HEK293 (cell line): ENCODE data around the gene LRP6.
A peak's percentile ranks its signal among the peaks of the same experiment; 100 is the strongest.
"Not testable (repeated sequence)": the region's sequence is repeated elsewhere in the genome, so short reads cannot be mapped to it uniquely, and the experiment has no call there.

Experiments used
- CTCF ChIA-PET: fragments of 350-600 bp; formaldehyde crosslinking; extraction: SDS; loops from one replicate; lab custom pipeline; 2021; ENCODE audit warnings: antibody characterized with exemption; lab: Yijun Ruan, JAX
- POLR2A ChIA-PET: fragments of 300-600 bp; formaldehyde crosslinking; extraction: SDS; loops from one replicate; lab custom pipeline; 2020; ENCODE audit warnings: antibody characterized with exemption, inconsistent platforms; lab: Yijun Ruan, JAX
- H3K27ac ChIP-seq: fragments of 200-500 bp; sonication (Bioruptor generic); 2 replicates; pipeline ENCODE4 v1.5.1; 2014; ENCODE audit warnings: low read depth, low read length, control low read depth, inconsistent platforms; ENCODE audit errors: extremely low read depth
- H3K36me3 ChIP-seq, 2 experiments: fragments of 200-500 bp in 1 of 2; sonication (Bioruptor generic) in 1 of 2; 1 replicate in 1 of 2; 2 replicates in 1 of 2; pipeline ENCODE4 v1.5.1; 2014 to 2017; ENCODE audit warnings: inconsistent platforms in 2 of 2, low read length in 2 of 2; ENCODE audit not compliant: control insufficient read depth in 2 of 2, insufficient read depth in 1 of 2
- H3K4me1 ChIP-seq: fragments of 200-500 bp; sonication (Bioruptor generic); 2 replicates; pipeline ENCODE4 v1.5.1; 2014; ENCODE audit warnings: mild to moderate bottlenecking, low read length, inconsistent platforms; ENCODE audit not compliant: control insufficient read depth, insufficient read depth
- H3K4me3 ChIP-seq: 2 replicates; pipeline ENCODE4 v1.5.1; 2011; ENCODE audit warnings: low read depth, mild to moderate bottlenecking, control low read depth, low read length, moderate library complexity
- H3K9me3 ChIP-seq: fragments of 200-500 bp; sonication (Bioruptor generic); 2 replicates; pipeline ENCODE4 v1.5.1; 2014; ENCODE audit warnings: low read depth, low read length, inconsistent platforms; ENCODE audit not compliant: control insufficient read depth, insufficient read depth
- CTCF ChIP-seq: fragments of 450-650 bp; formaldehyde crosslinking; IDR thresholded peaks from 2 replicates; pipeline ENCODE4 v1.5.1; 2016; ENCODE audit warnings: missing biosample characterization, missing genetic modification characterization
- OVOL3 ChIP-seq: fragments of 450-650 bp; formaldehyde crosslinking; IDR thresholded peaks from 2 replicates; pipeline ENCODE4 v1.5.1; 2016; ENCODE audit warnings: missing biosample characterization, missing genetic modification characterization
- PRDM1 ChIP-seq: fragments of 450-650 bp; formaldehyde crosslinking; IDR thresholded peaks from 2 replicates; pipeline ENCODE4; 2016; ENCODE audit warnings: missing biosample characterization, missing genetic modification characterization
- ZNF140 ChIP-seq: fragments of 450-650 bp; formaldehyde crosslinking; IDR thresholded peaks from 2 replicates; pipeline ENCODE4 v1.5.1; 2016; ENCODE audit warnings: missing biosample characterization, missing genetic modification characterization
- ZNF146 ChIP-seq: fragments of 450-650 bp; formaldehyde crosslinking; IDR thresholded peaks from 2 replicates; pipeline ENCODE4 v1.5.1; 2016; ENCODE audit warnings: missing biosample characterization, missing genetic modification characterization
- ZNF16 ChIP-seq: fragments of 450-650 bp; formaldehyde crosslinking; IDR thresholded peaks from 2 replicates; pipeline ENCODE4 v1.5.1; 2016; ENCODE audit warnings: low read depth, missing biosample characterization, missing genetic modification characterization
- ZNF19 ChIP-seq: fragments of 450-650 bp; formaldehyde crosslinking; IDR thresholded peaks from 2 replicates; pipeline ENCODE4; 2016; ENCODE audit warnings: missing biosample characterization, missing genetic modification characterization, low read depth
- ZNF292 ChIP-seq: fragments of 450-650 bp; formaldehyde crosslinking; IDR thresholded peaks from 2 replicates; pipeline ENCODE4 v1.5.1; 2016; ENCODE audit warnings: low read depth, missing biosample characterization, missing genetic modification characterization, borderline replicate concordance
- ZNF341 ChIP-seq: fragments of 450-650 bp; formaldehyde crosslinking; IDR thresholded peaks from 2 replicates; pipeline ENCODE4; 2016; ENCODE audit warnings: low read depth, missing biosample characterization, missing genetic modification characterization
- ZNF366 ChIP-seq: fragments of 450-650 bp; formaldehyde crosslinking; conservative IDR thresholded peaks from 2 replicates; pipeline ENCODE4 v1.5.1; 2016; ENCODE audit warnings: missing biosample characterization, missing genetic modification characterization
- ZNF48 ChIP-seq: fragments of 450-650 bp; formaldehyde crosslinking; IDR thresholded peaks from 2 replicates; pipeline ENCODE4 v1.5.1; 2016; ENCODE audit warnings: missing biosample characterization, missing genetic modification characterization
- ZNF621 ChIP-seq: fragments of 450-650 bp; formaldehyde crosslinking; IDR thresholded peaks from 2 replicates; pipeline ENCODE4 v1.5.1; 2017; ENCODE audit warnings: missing biosample characterization, missing genetic modification characterization
- ZNF623 ChIP-seq: fragments of 450-650 bp; formaldehyde crosslinking; IDR thresholded peaks from 2 replicates; pipeline ENCODE4 v1.5.1; 2016; ENCODE audit warnings: missing biosample characterization, missing genetic modification characterization
- ZNF777 ChIP-seq: fragments of 450-650 bp; formaldehyde crosslinking; IDR thresholded peaks from 2 replicates; pipeline ENCODE4 v1.5.1; 2017; ENCODE audit warnings: missing biosample characterization, missing genetic modification characterization, borderline replicate concordance
- TF ChIP-seq, protein P1 (sequence below): fragments of 450-650 bp; formaldehyde crosslinking; IDR thresholded peaks from 2 replicates; pipeline ENCODE4 v1.5.1; 2016; ENCODE audit warnings: missing biosample characterization, missing genetic modification characterization
- TF ChIP-seq, protein P2 (sequence below): fragments of 450-650 bp; formaldehyde crosslinking; IDR thresholded peaks from 2 replicates; pipeline ENCODE4 v1.5.0; 2017; ENCODE audit warnings: missing biosample characterization, missing genetic modification characterization, borderline replicate concordance
- TF ChIP-seq, protein P3 (sequence below): fragments of 450-650 bp; formaldehyde crosslinking; IDR thresholded peaks from 2 replicates; pipeline ENCODE4 v1.5.1; 2016; ENCODE audit warnings: missing biosample characterization, missing genetic modification characterization
- TF ChIP-seq, protein P4 (sequence below): fragments of 450-650 bp; formaldehyde crosslinking; IDR thresholded peaks from 2 replicates; pipeline ENCODE4 v1.5.1; 2017; ENCODE audit warnings: missing biosample characterization, missing genetic modification characterization
- TF ChIP-seq, protein P5 (sequence below): fragments of 450-650 bp; formaldehyde crosslinking; IDR thresholded peaks from 2 replicates; pipeline ENCODE4 v1.5.1; 2017; ENCODE audit warnings: missing biosample characterization, missing genetic modification characterization

LRP6 gene

GRCh38 chr12:12144531-12144930 is 122.3 kb downstream of the LRP6 start:
- H3K27ac ChIP-seq, H3K9me3 ChIP-seq, H3K4me1 ChIP-seq, CTCF ChIA-PET, H3K4me3 ChIP-seq, POLR2A ChIA-PET: not testable (repeated sequence)
- TF ChIP-seq ZNF146 (tag by site-specific recombination): peak; percentile 94
- TF ChIP-seq, protein P1, sequence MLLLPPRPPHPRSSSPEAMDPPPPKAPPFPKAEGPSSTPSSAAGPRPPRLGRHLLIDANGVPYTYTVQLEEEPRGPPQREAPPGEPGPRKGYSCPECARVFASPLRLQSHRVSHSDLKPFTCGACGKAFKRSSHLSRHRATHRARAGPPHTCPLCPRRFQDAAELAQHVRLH (tag by site-specific recombination): peak; percentile 40; the same call in 1 of the 2 replicates
- H3K36me3 ChIP-seq: peaks cover 29 to 33% of the 10 kb centered on the region in 2 experiments

GRCh38 chr12:12141000-12141399 is 125.8 kb downstream of the LRP6 start:
- no peaks in the 10 kb centered on the region for H3K4me1 ChIP-seq
- POLR2A ChIA-PET: no interaction called here
- TF ChIP-seq, protein P2, sequence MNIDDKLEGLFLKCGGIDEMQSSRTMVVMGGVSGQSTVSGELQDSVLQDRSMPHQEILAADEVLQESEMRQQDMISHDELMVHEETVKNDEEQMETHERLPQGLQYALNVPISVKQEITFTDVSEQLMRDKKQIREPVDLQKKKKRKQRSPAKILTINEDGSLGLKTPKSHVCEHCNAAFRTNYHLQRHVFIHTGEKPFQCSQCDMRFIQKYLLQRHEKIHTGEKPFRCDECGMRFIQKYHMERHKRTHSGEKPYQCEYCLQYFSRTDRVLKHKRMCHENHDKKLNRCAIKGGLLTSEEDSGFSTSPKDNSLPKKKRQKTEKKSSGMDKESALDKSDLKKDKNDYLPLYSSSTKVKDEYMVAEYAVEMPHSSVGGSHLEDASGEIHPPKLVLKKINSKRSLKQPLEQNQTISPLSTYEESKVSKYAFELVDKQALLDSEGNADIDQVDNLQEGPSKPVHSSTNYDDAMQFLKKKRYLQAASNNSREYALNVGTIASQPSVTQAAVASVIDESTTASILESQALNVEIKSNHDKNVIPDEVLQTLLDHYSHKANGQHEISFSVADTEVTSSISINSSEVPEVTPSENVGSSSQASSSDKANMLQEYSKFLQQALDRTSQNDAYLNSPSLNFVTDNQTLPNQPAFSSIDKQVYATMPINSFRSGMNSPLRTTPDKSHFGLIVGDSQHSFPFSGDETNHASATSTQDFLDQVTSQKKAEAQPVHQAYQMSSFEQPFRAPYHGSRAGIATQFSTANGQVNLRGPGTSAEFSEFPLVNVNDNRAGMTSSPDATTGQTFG (tag by site-specific recombination): no peak
- peak; percentile 37; the same call in 1 of the 2 replicates for TF ChIP-seq ZNF366 (tag by site-specific recombination)
- TF ChIP-seq PRDM1 (tag by site-specific recombination): peak; percentile 98
- TF ChIP-seq, all 188 proteins: peak for 2
- Histone ChIP-seq H3K27ac (no peak overlapping the region), H3K9me3 (no peaks in the 10 kb centered on the region), H3K36me3 (peaks cover 7 to 27% of the 10 kb centered on the region in 2 experiments), H3K4me3 (no peak overlapping the region)
- CTCF ChIA-PET: interaction anchor here (0.6 to 0.7 kb wide), 2 partner anchors 141 to 529 kb away, joined by 3 to 4 read pairs; no protein-coding TSS in a partner anchor

- Histone ChIP-seq H3K4me3 (no peak overlapping the region), H3K4me1 (no peaks in the 10 kb centered on the region), H3K36me3 (peaks cover 12 to 24% of the 10 kb centered on the region in 2 experiments), H3K9me3 (no peaks in the 10 kb centered on the region), H3K27ac (no peak overlapping the region)
- CTCF ChIA-PET: interaction anchor here (0.6 to 0.7 kb wide), 3 partner anchors 42 to 602 kb away, joined by 3 to 6 read pairs (median 3); no protein-coding TSS in a partner anchor
- POLR2A ChIA-PET: no interaction called here
- TF ChIP-seq ZNF777: no peak
- TF ChIP-seq, protein P3, sequence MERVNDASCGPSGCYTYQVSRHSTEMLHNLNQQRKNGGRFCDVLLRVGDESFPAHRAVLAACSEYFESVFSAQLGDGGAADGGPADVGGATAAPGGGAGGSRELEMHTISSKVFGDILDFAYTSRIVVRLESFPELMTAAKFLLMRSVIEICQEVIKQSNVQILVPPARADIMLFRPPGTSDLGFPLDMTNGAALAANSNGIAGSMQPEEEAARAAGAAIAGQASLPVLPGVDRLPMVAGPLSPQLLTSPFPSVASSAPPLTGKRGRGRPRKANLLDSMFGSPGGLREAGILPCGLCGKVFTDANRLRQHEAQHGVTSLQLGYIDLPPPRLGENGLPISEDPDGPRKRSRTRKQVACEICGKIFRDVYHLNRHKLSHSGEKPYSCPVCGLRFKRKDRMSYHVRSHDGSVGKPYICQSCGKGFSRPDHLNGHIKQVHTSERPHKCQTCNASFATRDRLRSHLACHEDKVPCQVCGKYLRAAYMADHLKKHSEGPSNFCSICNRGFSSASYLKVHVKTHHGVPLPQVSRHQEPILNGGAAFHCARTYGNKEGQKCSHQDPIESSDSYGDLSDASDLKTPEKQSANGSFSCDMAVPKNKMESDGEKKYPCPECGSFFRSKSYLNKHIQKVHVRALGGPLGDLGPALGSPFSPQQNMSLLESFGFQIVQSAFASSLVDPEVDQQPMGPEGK (tag by site-specific recombination): no peak
- TF ChIP-seq ZNF292 (tag by site-specific recombination): no peak
- no peak for TF ChIP-seq ZNF621 (tag by site-specific recombination)
- no peak for TF ChIP-seq OVOL3 (tag by site-specific recombination)
- TF ChIP-seq ZNF16 (tag by site-specific recombination): no peak
- TF ChIP-seq ZNF140: no peak
- TF ChIP-seq ZNF341 (tag by site-specific recombination): no peak
- no peak for TF ChIP-seq CTCF
- TF ChIP-seq, protein P4, sequence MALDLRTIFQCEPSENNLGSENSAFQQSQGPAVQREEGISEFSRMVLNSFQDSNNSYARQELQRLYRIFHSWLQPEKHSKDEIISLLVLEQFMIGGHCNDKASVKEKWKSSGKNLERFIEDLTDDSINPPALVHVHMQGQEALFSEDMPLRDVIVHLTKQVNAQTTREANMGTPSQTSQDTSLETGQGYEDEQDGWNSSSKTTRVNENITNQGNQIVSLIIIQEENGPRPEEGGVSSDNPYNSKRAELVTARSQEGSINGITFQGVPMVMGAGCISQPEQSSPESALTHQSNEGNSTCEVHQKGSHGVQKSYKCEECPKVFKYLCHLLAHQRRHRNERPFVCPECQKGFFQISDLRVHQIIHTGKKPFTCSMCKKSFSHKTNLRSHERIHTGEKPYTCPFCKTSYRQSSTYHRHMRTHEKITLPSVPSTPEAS: no peak
- TF ChIP-seq, protein P5, sequence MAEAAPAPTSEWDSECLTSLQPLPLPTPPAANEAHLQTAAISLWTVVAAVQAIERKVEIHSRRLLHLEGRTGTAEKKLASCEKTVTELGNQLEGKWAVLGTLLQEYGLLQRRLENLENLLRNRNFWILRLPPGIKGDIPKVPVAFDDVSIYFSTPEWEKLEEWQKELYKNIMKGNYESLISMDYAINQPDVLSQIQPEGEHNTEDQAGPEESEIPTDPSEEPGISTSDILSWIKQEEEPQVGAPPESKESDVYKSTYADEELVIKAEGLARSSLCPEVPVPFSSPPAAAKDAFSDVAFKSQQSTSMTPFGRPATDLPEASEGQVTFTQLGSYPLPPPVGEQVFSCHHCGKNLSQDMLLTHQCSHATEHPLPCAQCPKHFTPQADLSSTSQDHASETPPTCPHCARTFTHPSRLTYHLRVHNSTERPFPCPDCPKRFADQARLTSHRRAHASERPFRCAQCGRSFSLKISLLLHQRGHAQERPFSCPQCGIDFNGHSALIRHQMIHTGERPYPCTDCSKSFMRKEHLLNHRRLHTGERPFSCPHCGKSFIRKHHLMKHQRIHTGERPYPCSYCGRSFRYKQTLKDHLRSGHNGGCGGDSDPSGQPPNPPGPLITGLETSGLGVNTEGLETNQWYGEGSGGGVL (tag by site-specific recombination): no peak
- TF ChIP-seq ZNF623 (tag by site-specific recombination): no peak
- TF ChIP-seq ZNF48: no peak
- no peak for TF ChIP-seq ZNF19 (tag by site-specific recombination)
These were observed 128.4 kb downstream of the LRP6 start for GRCh38 chr12:12138203-12139154.
